Neural progenitor cell (in vitro differentiated cells): ENCODE results near the gene NAA40. TPM values are rescaled to one million over a fixed set of nuclear protein-coding genes. Genes with fewer than 3 reads are reported as not detected.
A peak's percentile ranks its signal among the peaks of the same experiment; 100 is the strongest.

Source experiments
- DNase-seq: peaks from one replicate; pipeline ENCODE4 v3.0.0-alpha.2; 2016; ENCODE audit warnings: low spot score
- H2AFZ ChIP-seq: fragments of 200-600 bp; sonication (generic); replicated peaks from 2 replicates; pipeline ENCODE4 v1.6.1; 2016; ENCODE audit warnings: antibody characterized with exemption
- H3F3A ChIP-seq: fragments of 200-600 bp; sonication (generic); 2 replicates; pipeline ENCODE4 v1.6.1; 2016; ENCODE audit warnings: antibody characterized with exemption, low read depth
- H3K27ac ChIP-seq: fragments of 200-600 bp; sonication (generic); 2 replicates; pipeline ENCODE4 v1.5.1; 2016; ENCODE audit warnings: mild to moderate bottlenecking
- H3K27me3 ChIP-seq: fragments of 200-600 bp; sonication (generic); 2 replicates; pipeline ENCODE4 v1.6.1; 2016; ENCODE audit warnings: mild to moderate bottlenecking, moderate library complexity
- H3K36me3 ChIP-seq: fragments of 200-600 bp; sonication (generic); 2 replicates; pipeline ENCODE4 v1.5.1; 2016
- H3K4me1 ChIP-seq: fragments of 200-600 bp; sonication (generic); 2 replicates; pipeline ENCODE4 v1.6.1; 2016; ENCODE audit warnings: mixed run types
- H3K4me2 ChIP-seq: fragments of 200-600 bp; sonication (generic); 2 replicates; pipeline ENCODE4 v1.6.1; 2016
- H3K4me3 ChIP-seq: fragments of 200-600 bp; sonication (generic); 2 replicates; pipeline ENCODE4 v1.5.1; 2016
- H3K79me2 ChIP-seq: fragments of 200-600 bp; sonication (generic); 2 replicates; pipeline ENCODE4 v1.6.1; 2016; ENCODE audit warnings: low read depth
- H3K9ac ChIP-seq: fragments of 200-600 bp; sonication (generic); 2 replicates; pipeline ENCODE4 v1.6.1; 2016
- H3K9me3 ChIP-seq: fragments of 200-600 bp; sonication (generic); 2 replicates; pipeline ENCODE4 v1.5.1; 2016; ENCODE audit warnings: low read depth
- H4K20me1 ChIP-seq: fragments of 200-600 bp; sonication (generic); 2 replicates; pipeline ENCODE4 v1.6.1; 2016; ENCODE audit warnings: low read depth
- H3K27ac Mint-ChIP-seq: 3 replicates; pipeline ENCODE4 v1.8.0; 2021; ENCODE audit warnings: mixed read lengths
- H3K27me3 Mint-ChIP-seq: 2 replicates; pipeline ENCODE4 v1.8.0; 2022; ENCODE audit warnings: low read depth, mild to moderate bottlenecking, inconsistent platforms, moderate library complexity, mixed read lengths; ENCODE audit not compliant: insufficient read depth
- H3K36me3 Mint-ChIP-seq: 3 replicates; pipeline ENCODE4 v1.8.0; 2021; ENCODE audit warnings: mixed read lengths
- H3K4me1 Mint-ChIP-seq: 3 replicates; pipeline ENCODE4 v1.8.0; 2021; ENCODE audit warnings: mixed read lengths
- H3K4me3 Mint-ChIP-seq: 3 replicates; pipeline ENCODE4 v1.8.0; 2021; ENCODE audit warnings: mild to moderate bottlenecking, moderate library complexity, mixed read lengths
- H3K9me3 Mint-ChIP-seq: 3 replicates; pipeline ENCODE4 v1.8.0; 2020; ENCODE audit warnings: mixed read lengths
- EZH2 ChIP-seq: fragments of 200-600 bp; sonication (generic); IDR thresholded peaks from 2 replicates; pipeline ENCODE4 v1.6.1; 2017; ENCODE audit warnings: antibody characterized with exemption, mild to moderate bottlenecking, moderate library complexity
- EZH2phosphoT487 ChIP-seq: fragments of 200-600 bp; sonication (generic); IDR thresholded peaks from 2 replicates; pipeline ENCODE4 v1.6.1; 2017; ENCODE audit warnings: antibody characterized with exemption
- total RNA-seq: library from RNA; depleted of rRNA; stranded (reverse); fragments of >200 nt; gene quantifications from 2 replicates; pipeline ENCODE4 v1.2.3, GENCODE V29; 2015; ENCODE audit warnings: low replicate concordance
- TF ChIP-seq, protein P1 (sequence below): fragments of 200-600 bp; sonication (generic); IDR thresholded peaks from 2 replicates; pipeline ENCODE4 v1.5.1; 2017; ENCODE audit warnings: antibody characterized with exemption, mild to moderate bottlenecking

The NAA40 gene
- total RNA-seq, 1 donor from 2014 or later: 38.7 TPM

DNA sequence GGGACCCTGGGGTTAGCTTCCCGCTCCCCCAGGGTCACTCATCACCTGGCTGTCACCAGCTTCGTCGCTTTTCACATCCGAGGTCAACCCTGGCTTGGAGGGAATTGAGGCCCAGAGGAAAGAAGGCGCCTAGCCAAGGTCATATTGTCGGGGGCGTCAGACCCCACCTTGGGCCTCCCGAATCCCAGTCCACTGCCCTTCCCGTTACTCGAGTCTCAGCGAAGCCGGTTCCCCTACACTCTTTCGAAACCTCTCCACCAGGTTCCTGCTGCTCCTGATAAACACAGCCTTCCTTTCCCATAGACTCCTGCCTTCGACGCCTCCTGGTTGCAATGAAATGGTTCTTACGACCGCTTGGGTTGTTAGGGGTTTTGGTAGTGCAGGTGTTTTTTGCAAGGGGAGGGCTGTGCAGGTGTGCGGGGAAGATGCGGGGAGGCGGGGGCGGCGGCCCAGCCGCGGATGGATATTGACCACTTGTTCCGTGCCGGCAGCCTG lies 642 bp downstream of the NAA40 start:
- TF ChIP-seq EZH2phosphoT487: no peak
- TF ChIP-seq EZH2: no peak
- TF ChIP-seq, protein P1, sequence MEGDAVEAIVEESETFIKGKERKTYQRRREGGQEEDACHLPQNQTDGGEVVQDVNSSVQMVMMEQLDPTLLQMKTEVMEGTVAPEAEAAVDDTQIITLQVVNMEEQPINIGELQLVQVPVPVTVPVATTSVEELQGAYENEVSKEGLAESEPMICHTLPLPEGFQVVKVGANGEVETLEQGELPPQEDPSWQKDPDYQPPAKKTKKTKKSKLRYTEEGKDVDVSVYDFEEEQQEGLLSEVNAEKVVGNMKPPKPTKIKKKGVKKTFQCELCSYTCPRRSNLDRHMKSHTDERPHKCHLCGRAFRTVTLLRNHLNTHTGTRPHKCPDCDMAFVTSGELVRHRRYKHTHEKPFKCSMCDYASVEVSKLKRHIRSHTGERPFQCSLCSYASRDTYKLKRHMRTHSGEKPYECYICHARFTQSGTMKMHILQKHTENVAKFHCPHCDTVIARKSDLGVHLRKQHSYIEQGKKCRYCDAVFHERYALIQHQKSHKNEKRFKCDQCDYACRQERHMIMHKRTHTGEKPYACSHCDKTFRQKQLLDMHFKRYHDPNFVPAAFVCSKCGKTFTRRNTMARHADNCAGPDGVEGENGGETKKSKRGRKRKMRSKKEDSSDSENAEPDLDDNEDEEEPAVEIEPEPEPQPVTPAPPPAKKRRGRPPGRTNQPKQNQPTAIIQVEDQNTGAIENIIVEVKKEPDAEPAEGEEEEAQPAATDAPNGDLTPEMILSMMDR: no peak
- Histone ChIP-seq H3K27me3 (no peaks in the 10 kb centered on the region), H2AFZ (peak overlapping the region; percentile 83), H3K4me1 (no peaks in the 10 kb centered on the region), H3K36me3 (no peaks in the 10 kb centered on the region), H4K20me1 (peaks cover 40% of the 10 kb centered on the region), H3F3A (peaks cover 33% of the 10 kb centered on the region), H3K4me3 (peak overlapping the region; percentile 96), H3K27ac (peak overlapping the region; percentile 59), H3K4me2 (peak overlapping the region; percentile 99), H3K9me3 (no peaks in the 10 kb centered on the region), H3K79me2 (peaks cover 55% of the 10 kb centered on the region), H3K9ac (peak overlapping the region; percentile 77)
- Mint-ChIP-seq H3K4me1 (peaks cover 45% of the 10 kb centered on the region), H3K9me3 (peaks cover 2% of the 10 kb centered on the region), H3K27ac (peak overlapping the region; percentile 38), H3K36me3 (no peaks in the 10 kb centered on the region), H3K4me3 (peak overlapping the region; percentile 92), H3K27me3 (peaks cover 11% of the 10 kb centered on the region)
- DNase-seq: no peak

DNA sequence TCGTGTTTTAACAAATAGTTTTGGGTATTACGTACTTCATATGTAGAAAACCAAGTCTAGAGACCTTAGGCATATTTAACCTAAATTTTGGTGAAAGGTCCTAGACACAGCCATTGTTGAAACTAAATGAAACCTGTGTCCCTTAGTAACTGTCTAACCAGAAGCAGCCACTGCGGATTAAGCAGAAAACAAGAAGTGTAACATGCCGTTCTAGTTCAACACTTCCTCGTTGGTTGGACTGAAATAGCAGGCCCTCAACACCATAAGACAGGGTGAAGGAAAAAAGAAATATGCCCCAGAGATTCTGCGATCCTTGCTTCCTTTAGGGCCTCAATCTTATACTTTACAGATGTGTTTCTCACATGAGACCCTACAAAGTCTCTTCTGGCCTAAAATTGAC lies 2.0 kb downstream of the NAA40 start:
- TF ChIP-seq, protein P1: no peak
- TF ChIP-seq EZH2: no peak
- TF ChIP-seq EZH2phosphoT487: no peak
- H3K4me1 Mint-ChIP-seq: peaks cover 44% of the 10 kb centered on the region
- no peaks in the 10 kb centered on the region for H3K36me3 ChIP-seq
- no peak overlapping the region for H3K27ac ChIP-seq
- peaks cover 35% of the 10 kb centered on the region for H3F3A ChIP-seq
- H3K9me3 ChIP-seq: no peaks in the 10 kb centered on the region
- no peak overlapping the region for H2AFZ ChIP-seq
- H3K27me3 Mint-ChIP-seq: peaks cover 8% of the 10 kb centered on the region
- H3K9ac ChIP-seq: no peak overlapping the region
- H3K4me3 Mint-ChIP-seq: peak overlapping the region; percentile 92
- no peak for DNase-seq
- no peaks in the 10 kb centered on the region for H3K4me1 ChIP-seq
- H3K9me3 Mint-ChIP-seq: no peaks in the 10 kb centered on the region
- peaks cover under 1% of the 10 kb centered on the region for H3K36me3 Mint-ChIP-seq
- H3K27ac Mint-ChIP-seq: no peak overlapping the region
- no peak overlapping the region for H3K4me2 ChIP-seq
- H3K4me3 ChIP-seq: no peak overlapping the region
- peaks cover 50% of the 10 kb centered on the region for H4K20me1 ChIP-seq
- no peaks in the 10 kb centered on the region for H3K27me3 ChIP-seq
- H3K79me2 ChIP-seq: peaks cover 66% of the 10 kb centered on the region

DNA sequence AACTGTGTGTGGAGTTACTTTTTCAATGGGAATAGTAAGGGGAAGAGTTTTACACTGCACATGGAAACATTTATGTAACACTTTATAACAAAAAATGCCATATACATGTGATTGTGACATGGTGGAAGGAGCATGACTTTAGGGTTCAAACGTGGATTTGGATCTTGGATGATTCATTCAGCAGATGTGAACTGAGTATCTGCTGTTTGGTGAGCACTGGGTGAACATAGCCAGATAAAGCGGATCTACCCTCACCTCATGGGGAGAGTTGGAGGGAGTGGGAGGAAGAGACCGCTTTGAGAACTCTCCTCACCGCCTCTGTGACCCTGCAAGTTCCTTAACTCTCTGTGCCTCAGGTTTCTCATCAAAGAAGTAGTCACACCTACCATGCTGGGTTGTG lies 3.1 kb downstream of the NAA40 start:
- H3K4me1 Mint-ChIP-seq: peaks cover 47% of the 10 kb centered on the region
- TF ChIP-seq EZH2phosphoT487: no peak
- TF ChIP-seq, protein P1: no peak
- TF ChIP-seq EZH2: no peak
- peak overlapping the region; percentile 46 for H3K27ac ChIP-seq
- no peak overlapping the region for H2AFZ ChIP-seq
- peaks cover 8% of the 10 kb centered on the region for H3K27me3 Mint-ChIP-seq
- no peaks in the 10 kb centered on the region for H3K27me3 ChIP-seq
- H3K4me2 ChIP-seq: no peak overlapping the region
- H3K9ac ChIP-seq: peak overlapping the region; percentile 46
- peaks cover 56% of the 10 kb centered on the region for H4K20me1 ChIP-seq
- H3K4me1 ChIP-seq: no peaks in the 10 kb centered on the region
- H3K27ac Mint-ChIP-seq: no peak overlapping the region
- H3K36me3 ChIP-seq: no peaks in the 10 kb centered on the region
- H3K9me3 Mint-ChIP-seq: no peaks in the 10 kb centered on the region
- no peak overlapping the region for H3K4me3 Mint-ChIP-seq
- peaks cover 2% of the 10 kb centered on the region for H3K36me3 Mint-ChIP-seq
- no peaks in the 10 kb centered on the region for H3K9me3 ChIP-seq
- H3K79me2 ChIP-seq: peaks cover 66% of the 10 kb centered on the region
- H3K4me3 ChIP-seq: no peak overlapping the region
- peaks cover 35% of the 10 kb centered on the region for H3F3A ChIP-seq
- DNase-seq: no peak
